AG08396 (cell line): ENCODE results near the gene AVPR2.

Experiments used
- DNase-seq: peaks from one replicate; pipeline ENCODE4 v3.0.0; 2012; ENCODE audit warnings: low spot score, mixed read lengths

AVPR2 gene

DNA sequence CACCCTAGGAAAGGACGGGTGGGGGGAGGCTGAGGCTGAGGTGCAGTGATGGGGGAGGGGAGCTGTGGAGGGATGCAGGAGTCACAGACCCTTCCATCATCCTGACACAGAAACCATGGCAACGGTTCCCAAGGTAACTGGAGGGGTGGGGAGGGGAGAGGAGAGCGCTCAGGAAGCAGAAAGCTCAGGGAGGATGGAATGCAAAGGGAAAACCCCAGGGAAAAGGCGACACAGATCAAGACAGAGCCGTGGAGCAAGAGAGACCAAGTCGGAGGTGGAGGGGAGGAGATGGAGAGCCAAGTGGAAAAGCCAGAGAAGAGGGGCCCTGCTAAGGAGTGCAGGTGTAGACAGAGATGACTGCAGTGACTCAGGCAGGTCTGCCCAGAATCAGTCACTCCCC is 33.0 kb upstream of the AVPR2 start:
- no peak for DNase-seq

DNA sequence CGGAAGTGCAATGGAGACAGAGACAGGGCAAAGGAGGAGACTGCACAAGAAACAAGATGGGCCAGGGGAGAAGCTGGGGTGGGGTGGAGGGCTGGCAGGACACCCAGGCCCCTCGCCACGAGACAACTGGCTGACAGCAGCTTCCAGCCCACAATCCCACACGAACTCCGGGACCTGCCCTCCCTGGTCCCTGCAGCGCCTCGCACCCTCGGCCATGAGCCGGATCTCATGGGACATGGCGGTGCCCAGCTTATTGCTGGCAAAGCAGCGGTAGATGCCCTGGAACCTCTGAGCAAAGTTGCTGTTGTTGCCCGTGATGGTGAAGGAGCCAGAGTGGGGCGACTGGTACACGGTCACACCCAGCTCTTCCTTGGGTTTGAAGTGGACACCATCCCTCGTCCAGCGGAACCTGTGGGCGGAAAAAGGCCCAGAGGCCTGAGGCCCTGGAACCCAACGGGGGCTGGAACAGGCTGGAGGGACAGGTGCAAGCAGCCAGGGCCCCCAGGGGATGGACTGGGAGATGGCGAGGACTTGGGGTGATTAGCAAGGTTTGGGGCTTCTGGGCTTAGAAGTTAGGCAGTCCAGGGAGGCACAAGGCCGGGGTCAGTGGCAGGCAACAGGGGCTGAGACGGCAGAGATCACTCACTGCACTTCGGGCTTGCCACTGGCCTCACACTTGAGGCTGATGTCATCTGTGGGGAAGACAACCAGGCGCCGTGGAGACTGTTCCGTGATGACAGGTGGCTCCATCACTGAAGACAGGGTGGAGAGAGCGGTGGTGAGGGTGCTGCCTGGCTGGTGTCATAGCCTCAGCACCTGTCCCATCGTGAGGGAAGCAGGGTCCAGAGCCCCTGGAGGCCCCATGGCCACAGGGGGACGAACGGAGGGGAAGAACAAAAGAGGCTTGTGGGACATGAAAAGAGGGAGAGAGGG is 32.3 kb upstream of the AVPR2 start:
- DNase-seq, result no peak

DNA sequence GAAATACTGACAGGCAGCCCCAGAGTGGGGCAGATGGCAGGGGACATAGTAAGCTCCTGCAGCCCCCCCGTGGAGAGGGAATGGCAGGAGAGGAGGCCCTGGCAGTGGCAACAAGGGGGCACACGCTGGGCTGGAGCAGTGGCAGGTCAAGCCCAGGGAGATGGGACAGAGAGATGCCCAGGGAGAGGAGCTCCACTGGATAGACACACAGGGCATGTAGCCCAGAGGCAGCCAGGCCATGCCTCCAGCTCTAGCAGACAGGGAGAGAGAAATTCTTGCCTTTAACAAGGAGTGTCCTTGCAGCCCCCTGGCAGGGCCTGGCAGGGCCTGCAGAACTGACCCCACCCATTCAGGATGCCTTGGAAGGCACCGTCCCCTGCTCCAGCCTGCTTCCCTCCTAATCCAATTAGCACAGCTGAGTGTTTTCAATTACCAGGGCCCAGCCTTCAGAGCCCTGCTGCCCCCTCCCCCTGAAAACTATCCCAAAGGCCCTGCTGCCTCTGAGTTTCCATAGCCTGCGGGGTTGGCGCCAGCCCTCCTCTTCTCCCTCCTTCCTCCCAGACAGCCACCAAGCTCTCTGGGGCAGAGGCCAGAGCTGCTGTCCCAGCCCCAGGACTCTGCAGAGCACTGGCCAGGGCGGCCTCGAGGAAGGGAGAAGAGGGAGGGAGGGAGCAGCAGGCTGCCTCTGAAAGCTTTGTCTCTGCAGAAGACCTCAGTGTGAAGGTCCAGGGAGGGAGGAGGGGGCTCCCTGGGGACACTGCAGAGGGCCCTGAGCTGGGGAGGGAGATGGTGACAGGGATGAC is 31.0 kb upstream of the AVPR2 start:
- no peak for DNase-seq

DNA sequence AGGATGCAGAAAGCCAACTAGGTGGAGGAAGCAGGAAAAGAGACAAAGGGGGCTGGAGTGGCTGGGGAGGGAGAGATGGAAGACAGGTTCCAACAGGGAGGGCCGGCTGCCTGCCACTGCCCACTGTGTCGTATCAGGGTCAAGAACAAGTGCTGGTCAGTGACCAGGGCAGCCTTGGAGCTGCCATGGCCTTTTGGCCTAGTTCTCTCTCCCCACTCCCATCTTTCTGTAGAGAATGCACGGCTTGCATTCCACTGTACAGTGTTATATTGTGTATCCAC is 30.4 kb upstream of the AVPR2 start:
- DNase-seq, result no peak

DNA sequence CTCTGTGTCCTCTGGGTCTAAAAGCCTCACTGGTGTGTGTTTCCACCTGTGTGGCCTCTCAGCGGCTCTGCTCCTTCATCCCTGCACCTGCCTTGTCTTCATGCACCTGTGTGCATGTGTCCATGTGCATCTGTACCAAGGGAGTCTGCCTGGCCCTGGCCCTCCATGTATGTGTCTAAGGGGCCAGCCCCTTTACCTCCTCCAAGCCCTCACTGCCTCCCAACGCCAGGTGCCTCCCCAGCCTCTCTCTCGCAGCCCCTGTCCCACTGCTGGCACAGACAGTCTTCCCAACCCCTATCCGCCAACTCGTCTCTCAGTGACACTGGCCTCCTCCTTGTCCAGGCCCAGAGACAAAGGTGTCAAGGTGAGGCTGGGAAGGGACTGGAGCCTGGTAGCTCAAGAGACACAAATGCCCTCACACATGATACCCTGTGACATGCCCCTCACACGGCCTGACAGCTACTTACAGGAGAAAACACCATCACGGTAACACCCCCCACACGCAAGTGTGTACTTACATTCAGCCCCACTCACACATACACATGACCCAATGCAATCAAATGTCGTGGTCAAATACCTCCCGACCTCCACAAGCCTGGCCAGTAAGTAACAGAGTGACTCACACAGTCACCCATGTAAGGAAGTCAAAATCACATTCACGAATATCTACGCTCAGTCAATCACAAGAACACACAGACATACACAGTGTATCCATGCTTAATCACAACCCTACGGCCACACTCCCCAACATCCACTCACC is 29.9 kb upstream of the AVPR2 start:
- no peak for DNase-seq

DNA sequence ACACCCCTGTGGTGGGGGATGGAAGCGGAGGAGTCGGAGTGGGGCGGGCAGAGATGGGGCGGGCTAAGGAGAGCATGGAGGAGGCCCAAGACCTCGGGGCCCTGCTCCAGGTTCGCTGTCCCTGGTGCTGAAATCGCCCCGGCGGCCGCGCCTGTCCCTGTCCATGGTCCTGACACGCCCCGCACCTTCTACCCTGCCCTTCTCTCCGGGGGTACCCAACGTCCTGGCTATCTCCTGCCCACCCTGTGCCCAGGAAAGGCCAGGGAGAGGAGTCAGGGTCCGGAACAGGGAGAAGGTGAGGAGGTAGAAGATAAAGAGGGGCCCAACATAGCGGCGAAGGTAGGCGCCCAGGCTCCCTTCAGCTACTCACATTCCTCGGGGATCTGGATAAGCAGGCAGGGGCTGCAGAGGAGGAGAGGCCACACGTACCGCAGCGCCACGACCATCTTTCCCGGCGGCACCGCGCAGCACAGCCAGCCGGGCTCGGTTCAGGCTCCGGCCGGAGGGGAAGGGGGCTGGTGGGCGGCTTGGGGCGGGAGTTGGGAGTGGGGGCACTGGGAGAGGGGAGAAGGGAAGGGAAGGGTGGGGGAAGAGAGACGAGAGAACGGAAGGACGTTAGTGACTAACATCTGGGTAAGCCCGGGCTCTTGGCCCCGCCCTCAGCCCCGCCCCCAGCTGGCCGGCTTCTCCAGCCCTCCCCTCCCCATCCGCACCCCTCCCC is 28.9 kb upstream of the AVPR2 start:
- DNase-seq, result peak; percentile 81

DNA sequence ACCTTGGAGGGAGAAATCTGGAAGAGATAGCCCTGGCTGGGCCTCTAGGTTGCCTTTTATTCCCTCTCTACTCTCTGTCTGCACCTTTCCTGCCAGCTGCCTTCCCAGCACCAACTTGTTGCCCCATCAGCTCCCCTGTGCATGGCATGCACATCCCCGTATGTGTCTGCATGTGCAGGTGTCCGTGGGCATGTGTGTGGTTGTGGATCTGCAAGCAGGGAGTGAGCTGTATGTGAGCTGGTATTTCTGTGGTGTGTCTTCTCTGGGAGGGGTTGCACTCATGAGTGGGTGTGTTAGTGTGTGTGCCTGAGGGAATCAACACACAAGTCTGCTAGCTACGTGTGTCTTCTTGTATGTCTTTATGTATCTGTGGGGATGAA is 28.4 kb upstream of the AVPR2 start:
- DNase-seq, result no peak

DNA sequence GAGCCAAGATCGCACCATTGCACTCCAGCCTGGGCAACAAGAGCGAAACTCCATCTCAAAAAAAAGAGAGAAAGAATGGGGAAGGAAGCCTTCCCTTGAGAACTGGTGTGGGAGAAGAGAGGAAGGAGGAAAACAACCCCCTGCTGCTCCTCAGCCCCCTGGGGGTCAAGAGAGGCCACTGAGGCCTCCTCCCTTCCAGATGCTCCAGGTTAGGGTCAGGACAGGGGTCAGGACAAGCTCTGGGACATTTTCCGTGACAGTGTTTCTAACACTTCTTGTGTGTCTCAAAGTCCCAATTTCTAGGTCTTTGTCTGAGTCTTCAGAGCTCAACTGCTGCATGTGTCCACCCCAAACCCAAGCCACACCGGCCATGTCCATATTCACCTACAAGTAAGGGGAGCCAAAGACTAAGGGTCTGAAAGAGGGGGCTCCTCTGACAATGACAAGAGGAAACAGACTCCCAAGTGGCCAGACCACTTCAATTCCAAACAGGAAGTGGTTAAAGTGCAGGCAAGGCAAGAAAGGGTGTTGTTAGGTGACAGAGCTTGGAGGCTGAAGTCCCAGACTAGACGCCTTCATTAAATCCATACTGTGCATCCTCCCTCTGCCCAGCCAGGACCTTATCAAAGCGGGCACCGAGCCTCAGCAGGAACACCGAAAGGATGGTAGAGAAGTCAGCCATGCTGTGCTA is 26.8 kb upstream of the AVPR2 start:
- DNase-seq, result no peak

DNA sequence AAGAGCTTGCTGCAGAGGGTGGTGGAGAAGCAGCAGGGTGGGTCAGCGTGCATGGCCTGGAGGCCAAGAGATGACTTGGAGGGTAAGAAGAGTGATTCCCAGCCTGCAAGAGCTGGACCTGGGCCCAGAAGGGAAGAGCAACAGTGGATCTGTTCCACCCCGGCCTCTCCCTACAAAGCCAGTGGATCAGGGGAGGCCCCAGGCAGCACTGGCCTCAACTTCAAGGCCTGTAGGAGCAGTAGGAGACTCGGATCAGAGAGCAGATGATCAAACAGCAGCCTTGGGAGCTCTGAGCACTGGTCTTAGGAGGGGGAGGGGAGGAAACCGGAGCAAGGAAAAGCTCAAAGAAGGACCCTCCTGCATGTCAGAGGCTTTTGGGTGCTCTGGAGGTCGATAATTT is 26.1 kb upstream of the AVPR2 start:
- no peak for DNase-seq

DNA sequence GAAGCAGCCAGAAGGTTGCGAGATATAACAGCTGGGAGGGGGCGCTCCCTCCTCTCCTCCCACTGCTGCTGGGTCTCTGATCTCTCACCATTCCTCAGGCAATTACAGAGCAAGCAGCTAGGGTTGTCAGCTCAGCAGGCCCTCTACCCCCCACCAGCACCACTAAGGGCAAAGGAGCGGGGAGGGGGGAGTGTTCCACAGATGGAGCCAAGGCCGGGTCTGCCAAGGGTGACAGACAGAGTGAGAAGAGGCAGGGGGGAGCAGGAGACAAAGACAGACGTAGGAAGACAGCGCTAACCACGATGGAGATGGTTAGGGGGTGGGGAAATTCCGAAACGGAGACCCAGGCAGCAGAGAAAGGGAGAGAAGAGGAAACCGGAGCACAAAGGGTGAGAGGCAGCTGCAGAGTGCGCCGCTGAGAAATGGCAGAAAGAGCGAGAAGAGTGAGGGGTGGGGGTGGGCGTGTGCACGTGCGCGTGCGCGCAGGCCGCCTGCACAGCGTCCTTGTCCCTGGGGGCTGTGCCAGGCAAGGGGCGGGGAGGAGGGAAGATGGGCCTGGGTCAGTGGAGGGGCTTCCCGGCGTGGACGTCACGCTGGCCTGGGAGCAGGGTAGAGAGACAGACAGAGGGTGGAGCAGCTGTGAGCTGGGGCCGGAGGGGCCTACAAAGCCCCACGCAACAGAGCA is 25.4 kb upstream of the AVPR2 start:
- no peak for DNase-seq

DNA sequence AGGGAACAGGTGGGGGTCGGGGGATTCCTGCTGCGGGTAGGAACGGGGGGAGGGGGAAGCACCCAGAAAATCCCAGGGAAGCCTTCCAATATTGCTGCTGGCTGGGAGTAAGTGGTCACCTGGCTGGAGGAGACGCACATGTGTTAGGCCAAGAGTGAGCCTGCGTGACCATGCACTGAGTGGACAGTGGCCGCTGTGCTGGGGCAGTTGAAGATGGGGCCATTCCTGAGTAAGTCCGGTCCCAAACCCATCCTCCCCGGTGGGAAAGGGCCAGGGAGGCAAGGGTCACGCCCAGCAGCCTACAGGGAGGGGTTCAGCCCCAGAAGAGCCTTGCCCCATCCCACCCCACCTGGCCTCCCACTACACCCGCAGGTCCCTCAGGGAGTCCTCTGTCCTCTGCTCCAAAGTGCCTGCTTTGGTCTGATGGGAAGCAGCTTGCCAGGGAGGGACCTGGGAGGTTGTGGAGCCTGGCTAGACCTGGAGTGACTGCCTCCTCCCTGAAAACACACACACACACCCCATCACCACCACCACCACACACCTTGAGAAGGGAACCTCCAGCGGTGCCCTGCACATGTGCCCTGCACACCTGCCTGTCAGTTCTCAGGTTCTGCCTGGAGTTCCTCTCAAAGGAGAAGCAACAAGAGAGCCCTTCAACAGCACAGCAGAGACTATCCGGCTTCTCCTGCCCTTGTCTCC is 24.6 kb upstream of the AVPR2 start:
- DNase-seq, result no peak

DNA sequence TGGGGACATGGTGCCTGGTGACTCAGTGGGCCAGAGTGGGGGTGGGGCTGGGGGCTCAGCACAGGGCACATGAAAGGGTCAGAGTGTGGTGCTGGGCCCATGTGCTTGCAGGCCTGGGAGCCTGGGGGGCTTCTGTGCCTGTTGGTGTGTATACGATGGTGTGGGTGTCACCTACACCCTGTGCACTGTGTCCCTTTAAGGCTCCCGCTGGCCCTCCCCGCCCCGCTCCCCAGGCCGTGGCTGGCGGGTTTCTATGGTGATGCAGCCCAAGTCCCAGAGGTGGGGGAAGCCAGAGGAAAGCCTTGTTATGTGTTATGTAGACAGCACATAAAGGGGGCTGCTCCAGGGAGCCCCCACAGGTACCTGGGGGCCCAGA is 24.0 kb upstream of the AVPR2 start:
- no peak for DNase-seq

DNA sequence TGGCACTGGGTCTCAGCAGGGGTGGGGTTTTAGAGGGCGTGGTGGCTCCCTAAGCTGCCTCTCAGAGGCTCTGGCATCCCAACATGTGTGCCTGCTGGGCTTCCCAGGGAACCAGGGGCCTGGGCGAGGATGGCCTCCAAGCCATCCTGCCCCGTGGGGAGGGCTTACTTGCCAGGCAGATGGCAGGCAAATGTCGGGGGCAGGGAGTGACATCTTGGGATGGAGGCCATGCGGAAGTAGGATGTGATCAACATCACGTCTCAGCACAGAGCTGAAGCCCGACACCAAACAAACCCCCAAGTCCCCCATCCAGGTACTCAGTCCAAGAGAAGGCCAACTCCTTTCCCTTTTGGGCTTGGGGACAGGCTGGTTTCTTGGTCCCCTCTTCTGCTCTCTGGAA is 23.2 kb upstream of the AVPR2 start:
- DNase-seq, result no peak

DNA sequence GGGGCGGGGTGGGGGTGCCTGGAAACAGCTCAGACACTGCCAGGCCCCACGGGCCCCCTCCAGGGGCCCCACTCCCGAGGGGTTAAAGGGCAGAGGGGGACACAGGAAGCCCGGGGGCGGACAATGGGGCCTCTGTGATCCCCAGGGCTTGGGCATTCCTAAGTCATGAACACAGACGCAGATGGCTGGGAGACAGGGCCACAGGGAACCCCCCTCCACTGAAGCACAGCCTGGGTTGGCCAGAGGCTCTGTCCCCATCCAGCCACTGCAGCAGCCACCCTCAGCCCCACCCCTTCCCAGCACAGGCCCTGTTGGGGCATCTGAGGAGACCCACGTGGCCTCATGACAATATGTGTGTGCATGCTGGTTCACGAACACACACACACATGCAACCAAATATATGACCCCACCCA is 22.4 kb upstream of the AVPR2 start:
- peak; percentile 49 for DNase-seq

DNA sequence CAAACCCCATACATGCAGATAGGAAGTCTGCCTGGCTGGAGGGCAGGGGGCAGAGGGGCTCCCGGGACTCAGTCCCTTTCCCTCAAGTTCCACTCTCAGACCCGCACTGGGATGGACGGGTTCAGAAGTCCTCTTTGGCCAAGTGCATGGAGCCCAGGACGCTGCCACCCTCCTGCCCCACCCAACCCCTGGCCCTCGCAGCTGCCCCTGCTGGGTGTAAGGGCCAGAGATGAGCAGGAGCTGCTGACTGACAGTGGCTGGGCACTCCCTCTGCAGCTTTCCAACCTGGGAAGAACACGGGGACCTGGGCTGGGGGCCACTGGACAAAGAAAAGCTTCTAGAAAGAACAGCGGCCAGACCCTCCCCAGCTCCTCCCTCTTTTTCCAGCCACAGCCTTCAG is 21.9 kb upstream of the AVPR2 start:
- DNase-seq, result no peak

DNA sequence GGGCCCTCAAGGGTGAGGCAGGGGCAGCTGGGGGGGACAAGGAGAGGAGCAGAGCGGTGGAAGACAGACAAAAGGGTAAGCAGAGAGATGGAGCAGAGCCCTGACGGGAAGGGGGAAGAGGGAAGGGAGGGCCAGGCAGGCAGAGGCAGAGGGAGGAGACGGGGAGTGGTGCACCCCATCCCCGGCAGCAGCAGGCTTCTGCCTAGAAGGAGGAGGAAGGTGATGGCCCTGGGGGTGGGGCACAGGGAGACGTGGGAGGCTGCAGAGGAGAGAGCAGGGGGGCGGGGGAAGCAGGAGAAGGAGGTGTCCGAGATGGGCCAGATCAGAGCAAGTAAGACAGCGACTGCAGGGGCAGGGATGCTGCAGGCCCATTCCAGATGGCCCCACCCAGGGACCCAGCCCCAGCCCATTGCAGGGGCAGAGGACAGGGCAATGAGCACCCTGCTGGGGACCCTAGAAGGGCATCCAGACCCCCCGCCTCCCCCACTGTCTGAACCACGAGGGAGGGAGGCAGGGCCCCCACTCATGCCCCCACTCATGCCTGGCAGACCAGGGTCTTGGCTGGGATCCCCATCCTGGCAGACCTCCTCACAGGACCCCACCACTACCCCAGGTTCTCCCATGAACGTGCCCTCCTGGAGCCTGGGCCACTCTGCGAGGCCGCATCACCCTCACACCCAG is 21.2 kb upstream of the AVPR2 start:
- no peak for DNase-seq

DNA sequence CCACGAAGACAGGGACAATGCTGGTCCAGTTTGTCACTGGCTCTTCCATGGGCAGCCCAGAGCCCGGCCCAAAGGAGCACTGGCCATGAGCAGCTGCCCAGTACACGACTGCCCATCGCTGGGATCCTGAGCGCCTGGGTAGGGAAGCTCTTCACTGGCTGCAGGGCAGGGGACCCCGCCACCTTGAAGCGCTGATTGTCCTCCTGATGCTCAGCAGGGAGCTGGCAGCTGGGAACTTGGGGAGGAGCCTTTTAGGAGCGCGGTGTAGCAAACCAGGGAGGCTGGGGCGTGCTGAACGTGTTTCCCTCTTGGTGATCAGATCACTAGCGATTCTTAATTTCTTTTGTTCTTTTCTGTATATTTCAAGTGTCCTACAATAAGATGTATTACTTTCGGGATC is 20.3 kb upstream of the AVPR2 start:
- DNase-seq, result no peak

DNA sequence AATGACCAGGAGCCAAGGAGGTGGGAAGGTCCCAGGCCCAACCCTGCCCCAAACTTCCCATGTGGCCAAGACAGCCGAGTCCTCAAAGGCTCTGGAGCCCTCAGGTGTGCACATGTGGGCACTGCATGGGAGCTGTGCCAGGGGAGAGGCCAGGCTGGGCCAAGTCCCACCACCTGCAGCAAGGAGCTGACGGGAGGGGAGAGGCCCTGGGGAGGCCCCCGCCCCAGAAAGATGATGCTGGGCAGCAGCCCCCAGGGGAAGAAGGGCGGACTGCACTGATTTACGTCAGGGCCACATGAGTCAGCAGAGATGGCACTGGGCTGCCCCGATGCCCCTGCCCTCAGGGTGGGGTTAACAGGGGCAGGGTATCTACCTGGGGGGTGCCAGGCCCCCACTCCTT is 19.9 kb upstream of the AVPR2 start:
- no peak for DNase-seq

DNA sequence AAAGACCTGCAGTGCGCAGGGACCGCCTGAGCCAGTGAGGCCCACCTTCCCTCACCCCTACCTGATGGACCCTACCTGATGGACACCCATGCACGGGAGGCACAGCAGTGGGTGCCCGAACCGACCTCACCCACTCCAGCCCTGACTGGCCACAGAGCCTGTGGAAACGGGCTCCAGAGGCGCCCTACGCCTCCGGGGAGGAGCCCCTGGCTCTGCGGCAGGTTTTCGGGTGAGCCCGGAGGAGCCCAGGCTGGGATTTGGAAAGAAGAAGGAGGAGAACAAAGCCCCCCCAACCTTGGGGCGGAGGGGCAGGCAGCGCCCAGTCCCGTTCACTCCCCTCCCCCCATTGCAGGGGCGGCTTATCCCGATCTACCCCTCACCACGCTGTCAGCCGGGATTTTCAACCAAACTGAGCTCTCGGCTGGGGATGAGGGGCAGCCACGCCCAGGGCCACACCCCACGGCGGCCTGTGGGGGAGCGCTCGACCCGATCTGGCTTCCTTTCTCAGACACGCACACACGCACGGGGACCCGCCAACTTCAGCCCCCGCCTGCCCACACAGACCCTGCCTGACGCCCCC is 19.2 kb upstream of the AVPR2 start:
- no peak for DNase-seq
